Rectal smooth muscle tissue (tissue), 1 donor: ENCODE results near the gene RBM15B.

Experiments
- H3K27ac ChIP-seq: one replicate; pipeline ENCODE4 v1.7.0; 2013; ENCODE audit warnings: low read depth, low read length, inconsistent platforms
- H3K27me3 ChIP-seq: one replicate; pipeline ENCODE4 v1.7.0; 2013; ENCODE audit warnings: low read length; ENCODE audit not compliant: control insufficient read depth, insufficient read depth
- H3K36me3 ChIP-seq: one replicate; pipeline ENCODE4 v1.7.0; 2013; ENCODE audit warnings: low read length; ENCODE audit not compliant: control insufficient read depth, insufficient read depth
- H3K4me1 ChIP-seq: one replicate; pipeline ENCODE4 v1.7.0; 2013; ENCODE audit warnings: low read length; ENCODE audit not compliant: control insufficient read depth, insufficient read depth
- H3K4me3 ChIP-seq: one replicate; pipeline ENCODE4 v1.7.0; 2013; ENCODE audit warnings: low read length
- H3K9ac ChIP-seq: one replicate; pipeline ENCODE4 v1.7.0; 2013; ENCODE audit warnings: low read length

The RBM15B gene

GRCh38 chr3:51390246-51391074 lies 625 bp upstream of the RBM15B start:
- H3K27me3 ChIP-seq, result no peaks in the 10 kb centered on the region
- peak overlapping the region; percentile 29 for H3K9ac ChIP-seq
- peak overlapping the region; percentile 56 for H3K4me3 ChIP-seq
- H3K36me3 ChIP-seq, result peaks cover 17% of the 10 kb centered on the region
- peak overlapping the region; percentile 56 for H3K27ac ChIP-seq
- H3K4me1 ChIP-seq, result peaks cover 28% of the 10 kb centered on the region

DNA sequence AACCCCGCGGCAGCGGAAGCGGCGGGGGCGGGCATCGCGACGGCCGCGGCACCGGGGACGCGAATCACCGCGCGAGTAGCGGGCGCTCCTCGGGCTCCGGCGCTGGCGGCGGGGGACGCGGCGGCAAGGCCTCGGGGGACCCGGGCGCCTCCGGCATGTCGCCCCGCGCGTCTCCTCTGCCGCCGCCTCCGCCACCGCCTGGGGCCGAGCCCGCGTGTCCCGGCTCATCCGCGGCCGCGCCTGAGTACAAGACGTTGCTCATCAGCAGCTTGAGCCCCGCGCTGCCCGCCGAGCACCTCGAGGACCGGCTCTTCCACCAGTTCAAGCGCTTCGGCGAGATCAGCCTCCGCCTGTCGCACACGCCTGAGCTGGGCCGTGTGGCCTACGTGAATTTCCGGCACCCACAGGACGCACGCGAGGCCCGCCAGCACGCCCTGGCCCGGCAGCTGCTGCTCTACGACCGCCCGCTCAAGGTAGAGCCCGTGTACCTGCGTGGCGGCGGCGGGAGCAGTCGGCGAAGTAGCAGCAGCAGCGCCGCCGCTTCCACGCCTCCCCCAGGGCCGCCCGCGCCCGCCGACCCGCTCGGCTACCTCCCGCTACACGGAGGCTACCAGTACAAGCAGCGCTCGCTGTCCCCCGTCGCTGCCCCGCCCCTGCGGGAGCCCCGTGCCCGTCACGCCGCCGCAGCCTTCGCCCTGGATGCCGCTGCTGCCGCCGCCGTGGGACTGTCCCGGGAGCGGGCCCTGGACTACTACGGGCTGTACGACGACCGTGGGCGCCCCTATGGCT lies 675 bp downstream of the RBM15B start:
- Histone ChIP-seq H3K27me3 (no peaks in the 10 kb centered on the region), H3K4me1 (peaks cover 20% of the 10 kb centered on the region), H3K27ac (peak overlapping the region; percentile 88), H3K4me3 (peak overlapping the region; percentile 80), H3K36me3 (peaks cover 24% of the 10 kb centered on the region), H3K9ac (no peak overlapping the region)

DNA sequence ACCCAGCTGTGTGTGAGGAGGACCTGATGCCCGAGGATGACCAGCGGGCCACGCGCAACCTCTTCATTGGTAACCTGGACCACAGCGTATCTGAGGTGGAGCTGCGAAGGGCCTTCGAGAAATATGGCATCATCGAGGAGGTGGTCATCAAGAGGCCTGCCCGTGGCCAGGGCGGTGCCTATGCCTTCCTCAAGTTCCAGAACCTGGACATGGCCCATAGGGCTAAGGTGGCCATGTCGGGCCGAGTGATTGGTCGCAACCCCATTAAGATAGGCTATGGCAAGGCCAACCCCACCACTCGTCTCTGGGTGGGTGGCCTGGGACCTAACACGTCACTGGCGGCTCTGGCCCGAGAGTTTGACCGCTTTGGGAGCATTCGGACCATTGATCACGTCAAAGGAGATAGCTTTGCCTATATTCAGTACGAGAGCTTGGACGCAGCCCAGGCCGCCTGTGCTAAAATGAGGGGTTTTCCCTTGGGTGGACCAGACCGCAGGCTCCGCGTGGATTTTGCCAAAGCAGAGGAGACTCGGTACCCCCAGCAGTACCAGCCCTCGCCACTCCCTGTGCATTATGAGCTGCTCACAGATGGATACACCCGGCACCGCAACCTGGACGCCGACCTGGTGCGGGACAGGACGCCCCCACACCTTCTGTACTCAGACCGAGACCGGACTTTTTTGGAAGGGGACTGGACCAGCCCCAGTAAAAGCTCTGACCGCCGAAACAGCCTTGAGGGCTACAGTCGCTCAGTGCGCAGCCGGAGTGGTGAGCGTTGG lies 1.5 kb downstream of the RBM15B start:
- Histone ChIP-seq H3K27ac (no peak overlapping the region), H3K4me3 (peak overlapping the region; percentile 80), H3K9ac (no peak overlapping the region), H3K27me3 (no peaks in the 10 kb centered on the region), H3K36me3 (peaks cover 28% of the 10 kb centered on the region), H3K4me1 (peaks cover 20% of the 10 kb centered on the region)

DNA sequence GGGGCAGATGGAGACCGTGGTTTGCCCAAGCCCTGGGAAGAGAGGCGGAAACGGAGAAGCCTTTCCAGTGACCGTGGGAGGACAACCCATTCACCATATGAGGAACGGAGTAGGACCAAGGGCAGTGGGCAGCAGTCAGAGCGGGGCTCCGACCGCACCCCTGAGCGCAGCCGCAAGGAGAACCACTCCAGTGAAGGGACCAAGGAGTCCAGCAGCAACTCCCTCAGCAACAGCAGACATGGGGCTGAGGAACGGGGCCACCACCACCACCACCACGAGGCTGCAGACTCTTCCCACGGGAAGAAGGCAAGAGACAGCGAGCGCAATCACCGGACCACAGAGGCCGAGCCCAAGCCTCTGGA lies 2.0 kb downstream of the RBM15B start:
- H3K36me3 ChIP-seq, result peaks cover 29% of the 10 kb centered on the region
- no peak overlapping the region for H3K27ac ChIP-seq
- no peak overlapping the region for H3K9ac ChIP-seq
- H3K4me1 ChIP-seq, result peaks cover 20% of the 10 kb centered on the region
- H3K4me3 ChIP-seq, result no peak overlapping the region
- no peaks in the 10 kb centered on the region for H3K27me3 ChIP-seq

DNA sequence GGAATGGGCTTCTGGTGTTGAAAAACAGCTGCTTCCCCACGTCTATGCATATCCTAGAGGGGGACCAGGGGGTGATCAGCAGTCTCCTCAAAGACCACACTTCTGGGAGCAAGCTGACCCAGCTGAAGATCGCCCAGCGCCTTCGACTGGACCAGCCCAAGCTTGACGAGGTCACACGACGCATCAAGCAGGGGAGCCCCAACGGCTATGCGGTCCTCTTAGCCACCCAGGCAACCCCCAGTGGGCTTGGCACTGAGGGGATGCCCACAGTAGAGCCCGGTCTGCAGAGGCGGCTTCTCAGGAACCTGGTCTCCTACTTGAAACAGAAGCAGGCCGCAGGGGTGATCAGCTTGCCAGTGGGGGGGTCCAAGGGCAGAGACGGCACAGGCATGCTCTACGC lies 2.5 kb downstream of the RBM15B start:
- H3K9ac ChIP-seq, result no peak overlapping the region
- H3K4me1 ChIP-seq, result peaks cover 20% of the 10 kb centered on the region
- H3K4me3 ChIP-seq, result no peak overlapping the region
- H3K27ac ChIP-seq, result no peak overlapping the region
- H3K27me3 ChIP-seq, result no peaks in the 10 kb centered on the region
- peaks cover 31% of the 10 kb centered on the region for H3K36me3 ChIP-seq

DNA sequence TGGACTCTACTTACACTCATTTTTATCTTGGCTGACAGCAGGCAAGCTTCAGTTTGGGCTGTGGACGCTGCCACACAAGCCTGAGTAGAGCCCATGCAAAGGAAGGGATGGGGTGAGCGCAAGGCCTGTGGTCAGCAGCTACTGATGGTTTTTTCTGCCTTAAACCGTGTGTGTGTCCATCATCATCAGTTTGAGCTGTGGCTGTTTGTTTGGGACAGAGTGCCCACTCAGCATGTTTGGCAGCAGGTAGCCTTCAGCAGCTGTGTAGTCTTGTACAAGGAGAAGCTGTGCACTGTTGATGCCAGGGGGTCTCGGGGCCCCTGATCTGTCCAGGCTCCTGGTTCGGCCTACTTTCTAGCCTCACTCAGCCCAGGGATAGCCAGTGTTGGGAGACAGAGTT lies 3.5 kb downstream of the RBM15B start:
- Histone ChIP-seq H3K4me3 (no peak overlapping the region), H3K36me3 (peaks cover 34% of the 10 kb centered on the region), H3K9ac (no peak overlapping the region), H3K27me3 (no peaks in the 10 kb centered on the region), H3K27ac (no peak overlapping the region), H3K4me1 (peaks cover 20% of the 10 kb centered on the region)

- Histone ChIP-seq H3K4me1 (peaks cover 15% of the 10 kb centered on the region), H3K27ac (no peak overlapping the region), H3K27me3 (no peaks in the 10 kb centered on the region), H3K4me3 (no peak overlapping the region), H3K9ac (no peak overlapping the region), H3K36me3 (peaks cover 34% of the 10 kb centered on the region)
Observed at GRCh38 chr3:51395493-51396213, 4.6 kb downstream of the RBM15B start.

GRCh38 chr3:51396401-51396800 lies 5.3 kb downstream of the RBM15B start:
- H3K36me3 ChIP-seq, result peaks cover 34% of the 10 kb centered on the region
- H3K27ac ChIP-seq, result no peak overlapping the region
- H3K9ac ChIP-seq, result no peak overlapping the region
- no peak overlapping the region for H3K4me3 ChIP-seq
- peaks cover 14% of the 10 kb centered on the region for H3K4me1 ChIP-seq
- no peaks in the 10 kb centered on the region for H3K27me3 ChIP-seq

- H3K4me3 ChIP-seq, result no peak overlapping the region
- peaks cover 34% of the 10 kb centered on the region for H3K36me3 ChIP-seq
- H3K27ac ChIP-seq, result no peak overlapping the region
- H3K9ac ChIP-seq, result no peak overlapping the region
- H3K4me1 ChIP-seq, result peaks cover 12% of the 10 kb centered on the region
- H3K27me3 ChIP-seq, result no peaks in the 10 kb centered on the region
Observed at GRCh38 chr3:51397392-51397791, 6.3 kb downstream of the RBM15B start.

DNA sequence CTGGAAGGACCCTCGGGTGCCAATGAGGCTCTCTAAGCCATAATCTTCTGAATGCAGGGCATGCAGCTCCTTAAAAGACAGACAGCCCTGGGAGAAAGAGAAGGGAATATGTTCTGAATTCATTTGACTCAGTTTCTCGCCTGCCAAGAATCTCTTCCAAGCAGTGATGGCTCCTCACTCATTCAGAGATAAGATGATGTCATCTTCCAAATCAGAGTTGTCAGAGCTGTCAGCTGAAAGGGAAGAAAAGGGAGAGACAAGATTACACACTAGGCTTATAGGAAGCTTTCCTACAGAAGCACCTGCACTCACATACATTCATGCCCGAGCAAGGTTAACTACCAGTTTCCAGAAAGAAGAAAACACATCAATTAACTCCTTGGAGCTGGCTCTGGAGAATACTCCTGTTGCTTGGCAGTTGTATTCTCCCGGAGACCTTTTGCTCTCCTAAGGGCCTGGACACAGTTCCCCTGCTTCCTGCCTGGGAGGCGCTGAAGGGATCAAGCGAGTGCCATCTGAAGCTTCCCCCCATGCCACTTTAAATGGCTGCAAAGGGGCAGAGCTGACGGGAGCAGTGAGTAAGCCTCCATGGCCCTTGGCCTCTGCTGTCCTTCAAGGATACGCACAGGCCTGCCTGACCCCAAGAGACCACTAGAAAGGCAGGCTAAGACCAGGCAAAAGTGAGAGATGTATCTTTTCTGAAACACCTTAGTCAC lies 7.7 kb downstream of the RBM15B start:
- no peaks in the 10 kb centered on the region for H3K27me3 ChIP-seq
- no peak overlapping the region for H3K9ac ChIP-seq
- H3K36me3 ChIP-seq, result peaks cover 34% of the 10 kb centered on the region
- peaks cover 3% of the 10 kb centered on the region for H3K4me1 ChIP-seq
- no peak overlapping the region for H3K27ac ChIP-seq
- H3K4me3 ChIP-seq, result no peak overlapping the region

DNA sequence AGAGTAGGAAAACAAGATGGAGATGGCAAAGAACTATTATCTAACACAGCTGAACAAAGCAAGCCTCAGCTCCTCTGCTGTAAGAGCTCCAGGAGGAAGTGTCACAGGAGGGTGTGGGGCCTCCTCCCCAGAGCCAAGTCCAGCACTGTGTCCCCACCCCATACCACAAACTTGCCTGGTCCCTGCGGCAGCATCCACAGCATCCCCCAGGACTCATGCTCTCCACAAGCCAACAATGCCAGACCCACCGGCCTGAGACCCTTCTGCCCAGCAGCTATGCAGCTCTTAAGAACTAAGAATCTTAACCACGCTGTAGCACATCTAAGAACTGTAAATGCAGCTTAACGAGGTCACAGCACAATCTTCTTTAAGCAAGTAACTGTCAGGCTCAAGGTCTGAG lies 9.1 kb downstream of the RBM15B start:
- Histone ChIP-seq H3K4me1 (no peaks in the 10 kb centered on the region), H3K27me3 (no peaks in the 10 kb centered on the region), H3K27ac (no peak overlapping the region), H3K4me3 (no peak overlapping the region), H3K36me3 (peaks cover 27% of the 10 kb centered on the region), H3K9ac (no peak overlapping the region)
